GM10248 (cell line): Measurements from ENCODE around the gene SLC4A3.

Source experiments
- CTCF ChIA-PET: fragments of 300-600 bp; sonication (Branson Sonifier 250); formaldehyde crosslinking; extraction: SDS; loops from one replicate; lab custom pipeline; 2021; ENCODE audit warnings: antibody characterized with exemption; lab: Yijun Ruan, JAX
- POLR2A ChIA-PET: fragments of 350-650 bp; sonication (Branson Sonifier 250); formaldehyde crosslinking; extraction: SDS; loops from one replicate; lab custom pipeline; 2020; ENCODE audit warnings: antibody characterized with exemption; lab: Yijun Ruan, JAX
- DNase-seq: peaks from one replicate; pipeline ENCODE4 v3.0.0; 2012; ENCODE audit errors: extremely low spot score
- CTCF ChIP-seq: IDR thresholded peaks from 2 replicates; pipeline ENCODE4 v1.5.1; 2012; ENCODE audit warnings: mild to moderate bottlenecking, low read depth; ENCODE audit errors: extremely low read depth, missing control alignments, control extremely low read depth

Gene SLC4A3

DNA sequence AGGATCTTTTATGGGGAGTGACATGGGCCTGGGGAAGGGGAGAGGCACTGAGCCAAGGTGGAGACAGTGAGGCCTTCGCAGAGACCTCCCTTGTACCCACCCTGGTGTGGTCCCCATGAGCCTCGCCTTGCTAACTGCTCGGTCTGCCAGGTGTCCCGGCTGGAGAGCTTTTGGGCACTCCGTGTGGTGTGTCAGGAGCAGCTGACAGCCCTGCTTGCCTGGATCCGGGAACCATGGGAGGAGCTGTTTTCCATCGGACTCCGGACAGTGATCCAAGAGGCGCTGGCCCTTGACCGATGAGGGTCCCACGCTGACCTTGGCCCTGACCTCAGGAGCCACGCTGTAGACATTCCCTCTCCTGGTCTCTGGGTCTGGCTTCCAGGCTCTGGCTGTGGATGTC is 11.5 kb upstream of the SLC4A3 start:
- no peak for TF ChIP-seq CTCF
- ChIA-PET CTCF (interaction anchor here (0.8 to 1.6 kb wide), 3 partner anchors 11 to 231 kb away, joined by 3 to 4 read pairs (median 3); no protein-coding TSS in a partner anchor), POLR2A (no interaction called here)
- DNase-seq: no peak

DNA sequence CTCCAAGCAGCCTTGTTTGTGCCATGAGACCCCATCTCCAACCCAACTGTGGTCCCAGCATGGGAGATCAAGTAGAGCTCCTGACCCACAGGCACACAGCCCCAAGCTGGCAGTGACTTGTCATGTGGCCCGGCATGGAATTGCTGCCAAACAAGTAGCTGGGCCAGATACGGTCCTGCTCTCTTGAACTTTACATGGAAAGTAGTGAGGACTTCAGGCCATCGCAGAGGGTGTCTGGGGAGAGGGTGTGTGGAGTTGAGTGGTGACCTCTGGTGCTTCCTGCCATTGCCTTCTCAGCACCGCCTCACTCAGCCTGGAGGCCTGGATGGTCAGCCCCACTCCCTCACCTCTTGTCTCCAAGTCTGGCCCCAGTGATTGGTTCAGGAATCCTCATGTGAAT is 10.9 kb upstream of the SLC4A3 start:
- ChIA-PET CTCF (interaction anchor here (0.8 to 1.3 kb wide), 3 partner anchors 10 to 230 kb away, joined by 3 read pairs; no protein-coding TSS in a partner anchor), POLR2A (no interaction called here)
- TF ChIP-seq CTCF: no peak
- DNase-seq: no peak

DNA sequence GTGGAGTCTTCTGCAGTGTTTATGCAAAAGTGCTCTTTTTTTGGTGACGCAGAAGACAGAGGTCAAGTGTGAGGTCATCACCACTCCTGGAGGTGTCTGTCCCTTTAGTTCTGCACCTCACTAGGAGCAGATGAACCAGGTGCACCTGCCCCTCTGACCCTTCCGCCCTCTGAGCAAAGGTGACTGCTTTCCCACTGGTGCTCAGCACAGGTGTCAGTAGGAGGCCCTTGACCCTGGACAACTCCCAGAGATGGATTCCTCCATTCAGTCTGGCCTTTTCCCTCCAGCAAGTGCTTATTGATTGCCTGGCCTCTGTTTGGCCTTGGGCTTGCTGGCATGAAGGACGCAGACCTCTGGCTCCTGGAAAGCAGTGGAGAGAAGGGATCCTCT is 8.7 kb upstream of the SLC4A3 start:
- no peak for DNase-seq
- no peak for TF ChIP-seq CTCF
- ChIA-PET POLR2A (no interaction called here), CTCF (no interaction called here)

DNA sequence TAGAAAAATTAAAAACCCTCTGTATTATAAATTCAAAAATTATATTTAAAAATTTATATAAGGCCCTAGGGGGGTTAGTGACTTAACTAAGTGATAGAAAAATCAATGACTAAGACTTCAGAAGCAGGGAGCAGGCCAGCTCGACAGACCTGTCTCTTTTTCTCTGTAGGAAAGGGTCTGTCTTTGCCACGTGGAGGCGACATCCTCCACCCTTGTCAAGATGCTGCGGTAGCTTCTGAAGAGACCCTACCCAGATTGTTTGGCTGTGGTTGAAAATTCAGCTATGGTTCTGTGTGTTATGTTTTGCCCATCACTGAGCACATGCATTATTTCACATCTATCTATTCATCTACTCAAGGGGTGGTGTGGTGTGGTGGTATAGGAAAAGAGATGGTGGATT is 8.2 kb upstream of the SLC4A3 start:
- ChIA-PET CTCF (interaction anchor here (1.9 kb wide), 1 partner anchor 24 kb away, joined by 6 read pairs; no protein-coding TSS in a partner anchor), POLR2A (no interaction called here)
- no peak for DNase-seq
- no peak for TF ChIP-seq CTCF

DNA sequence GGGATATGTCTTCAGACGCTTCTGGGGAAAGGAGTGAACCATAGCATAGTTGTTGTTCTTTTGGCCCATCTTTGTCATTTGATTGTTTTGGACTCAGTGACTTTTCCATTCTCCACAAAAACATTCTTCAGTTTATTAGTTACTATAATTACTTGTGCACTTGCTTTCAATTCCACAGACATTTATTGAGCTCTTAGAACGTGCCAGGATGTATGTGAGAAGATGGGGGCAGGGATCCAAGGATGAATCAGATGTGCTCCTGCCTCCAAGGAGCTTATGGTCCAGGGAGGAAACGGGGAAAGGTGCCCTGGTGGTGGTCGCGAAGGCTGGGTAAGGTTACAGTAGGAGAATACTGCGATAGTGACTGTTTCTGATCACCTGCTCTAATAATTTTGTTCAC is 6.9 kb upstream of the SLC4A3 start:
- TF ChIP-seq CTCF: no peak
- ChIA-PET POLR2A (no interaction called here), CTCF (interaction anchor here (1.2 to 2.4 kb wide), 4 partner anchors 9 to 79 kb away, joined by 3 to 11 read pairs (median 4); no protein-coding TSS in a partner anchor)
- DNase-seq: no peak

DNA sequence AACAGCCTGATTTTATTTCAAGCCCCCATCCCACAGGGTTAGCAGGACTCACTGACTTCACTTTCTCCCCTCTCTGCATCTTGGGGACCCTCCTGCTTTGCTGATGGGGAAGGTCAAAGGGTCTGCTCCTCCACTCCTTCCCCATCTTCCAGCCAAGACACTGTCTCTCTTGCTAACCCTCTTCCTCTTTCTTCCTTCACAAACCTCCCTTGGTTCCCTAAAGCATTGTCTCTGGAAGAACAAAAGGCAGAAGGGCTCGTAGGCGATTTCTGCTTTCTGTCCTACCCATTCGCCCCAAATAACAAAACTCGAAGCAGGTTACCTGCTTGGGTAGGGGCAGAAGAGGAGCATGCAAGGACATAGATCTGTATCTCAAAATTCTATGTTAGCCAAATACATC is 5.5 kb upstream of the SLC4A3 start:
- no peak for DNase-seq
- CTCF ChIA-PET: interaction anchor here (1.2 to 2.4 kb wide), 5 partner anchors 11 to 80 kb away, joined by 3 to 11 read pairs (median 3); no protein-coding TSS in a partner anchor
- POLR2A ChIA-PET: no interaction called here
- TF ChIP-seq CTCF: no peak
